Lower leg skin (tissue), 4 donors: ENCODE results near the gene TMEM11. TPM values are rescaled to one million over a fixed set of nuclear protein-coding genes. Genes with fewer than 3 reads are reported as not detected.

Experiments used
- DNase-seq, 2 donors: peaks; one replicate each; pipeline ENCODE4 v3.0.0-alpha.2; 2019; ENCODE audit warnings: low spot score in 2 of 2
- H3K4me3 ChIP-seq: fragments of 200-600 bp; sonication (generic); 2 replicates; pipeline ENCODE4 v1.5.1; 2017; ENCODE audit warnings: mild to moderate bottlenecking, low read depth; ENCODE audit not compliant: poor library complexity, severe bottlenecking
- CTCF ChIP-seq, 3 donors: fragments of 450-650 bp; IDR thresholded peaks; one replicate each; pipeline ENCODE4 v1.5.1; 2016; ENCODE audit warnings: antibody characterized with exemption in 3 of 3, mild to moderate bottlenecking in 3 of 3, moderate library complexity in 2 of 3
- POLR2A ChIP-seq, 2 donors: fragments of 450-650 bp; IDR thresholded peaks; one replicate each; pipeline ENCODE4 v1.6.1; 2016 to 2017; ENCODE audit warnings: antibody characterized with exemption in 2 of 2, mild to moderate bottlenecking in 1 of 2, moderate library complexity in 1 of 2
- WGBS, 2 donors: methylation state at CpG; one replicate each; pipeline ENCODE4 v1.1.5; 2018; 5-methylcytosine and 5-hydroxymethylcytosine counted together
- intact Hi-C: fragments of 100-400 bp; cut with DNase I; formaldehyde crosslinking; loops from one replicate; pipeline ENCODE4 v1.15.0; 2023; ENCODE audit warnings: low total_unique reads
- total RNA-seq, 4 donors: library from RNA; depleted of rRNA; stranded (reverse); fragments of >200 nt; gene quantifications; one replicate each; pipeline ENCODE4 v1.1.0, GENCODE V29; 2016

The TMEM11 gene
- total RNA-seq, 4 donors from 2014 or later = 30.0 to 43.5 (median 37.0) TPM

GRCh38 chr17:21152731-21153130 lies 61.2 kb downstream of the TMEM11 start:
- DNase-seq = no peak
- TF ChIP-seq POLR2A (IDR thresholded peaks at IDR 0.05) (no peak), CTCF (IDR thresholded peaks at IDR 0.05) (no peak)
- no peak overlapping the region for H3K4me3 ChIP-seq
- intact Hi-C loops = no loop called here
- 84 to 88% methylated on average over 1 of the region's 1 CpG for WGBS, 2 donors

- intact Hi-C loops = no loop called here
- WGBS, 2 donors = 85 to 90% methylated on average over 1 of the region's 1 CpG
- no peak for TF ChIP-seq CTCF (IDR thresholded peaks at IDR 0.05)
- TF ChIP-seq POLR2A (IDR thresholded peaks at IDR 0.05) = no peak
- no peak for DNase-seq
- no peak overlapping the region for H3K4me3 ChIP-seq
Observed at GRCh38 chr17:21149621-21150020, 64.3 kb downstream of the TMEM11 start.

Other genes with a start within 250 kb of the TMEM11 start
- gene USP22, start 171.2 kb downstream of the TMEM11 start, total RNA-seq = 100 to 1,000 TPM in 3 of 4 donors, 10 to 100 TPM in 1; 74.7 to 113 (median 106) TPM
- gene DHRS7B, start 87.2 kb downstream of the TMEM11 start, total RNA-seq = 10 to 100 TPM; 35.2 to 59.4 (median 39.6) TPM
- gene NATD1, start 39.2 kb upstream of the TMEM11 start, total RNA-seq = 10 to 100 TPM; 12.3 to 18.8 (median 16.0) TPM
- 10 to 100 TPM; 54.1 to 64.1 (median 55.2) TPM for gene MAP2K3, start 70.5 kb upstream of the TMEM11 start, total RNA-seq
- gene KCNJ12, start 162.2 kb upstream of the TMEM11 start, total RNA-seq = 10 to 100 TPM in 1 of 4 donors, 1 to 10 TPM in 3; 3.8 to 14.2 (median 6.3) TPM